HepG2 (cell line): ENCODE measurements around the gene PTPA. TPM values are rescaled to one million over a fixed set of nuclear protein-coding genes. Genes with fewer than 3 reads are reported as not detected.

ENCODE experiments used
- ATAC-seq: fragments of 200-7000 bp; cut with Tn5 transposase; 3 replicates; pipeline ENCODE4 v1.9.1; 2020; ENCODE audit warnings: mild to moderate bottlenecking, moderate library complexity
- BruUV-seq: library from RNA; stranded (reverse); fragments of 400-500 nt; replicated peaks from 2 replicates; lab custom pipeline; 2021; lab: Mats Ljungman, UMichigan
- CTCF ChIA-PET: fragments of 300-600 bp; formaldehyde crosslinking; extraction: SDS; loops from one replicate; lab custom pipeline; 2021; ENCODE audit warnings: low total read pairs, inconsistent platforms, low intra/inter-chr PET ratio; lab: Yijun Ruan, JAX
- POLR2A ChIA-PET: fragments of 350-600 bp; sonication (Branson Sonifier 250); formaldehyde crosslinking; loops from one replicate; lab custom pipeline; 2020; ENCODE audit warnings: antibody characterized with exemption, inconsistent platforms; lab: Yijun Ruan, JAX
- DNase-seq: peaks from one replicate; pipeline ENCODE4 v3.0.0-alpha.2; 2015; ENCODE audit warnings: low spot score
- FAIRE-seq: peaks from 3 replicates; lab custom pipeline; 2011; peaks lifted over from hg19 to GRCh38; lab: Jason Lieb, UNC
- H2AFZ ChIP-seq: one replicate; pipeline ENCODE4 v1.6.1; 2011; ENCODE audit warnings: low read length, inconsistent platforms
- H3K27ac ChIP-seq: fragments of 300-600 bp; 3 replicates; pipeline ENCODE4 v1.8.0; 2011; ENCODE audit warnings: mixed run types, mild to moderate bottlenecking, mixed read lengths, low read length, inconsistent platforms; ENCODE audit not compliant: insufficient read depth; ENCODE audit errors: extremely low read length
- H3K27me3 ChIP-seq, 2 experiments: fragments of 200-600 bp in 1 of 2; 2 replicates in 1 of 2; 3 replicates in 1 of 2; pipeline versions ENCODE4 v1.6.0 to v1.8.0; 2011; ENCODE audit warnings: low read length in 2 of 2, mild to moderate bottlenecking in 2 of 2, moderate library complexity in 2 of 2, inconsistent platforms in 1 of 2; ENCODE audit not compliant: insufficient read depth in 2 of 2, control insufficient read depth in 1 of 2
- H3K36me3 ChIP-seq, 2 experiments: fragments of 200-600 bp in 1 of 2; replicated peaks in 1 of 2; 2 replicates in 1 of 2; 3 replicates in 1 of 2; pipeline versions ENCODE4 v1.5.1 to v1.8.0; 2011; ENCODE audit warnings: low read length in 2 of 2, inconsistent platforms in 1 of 2; ENCODE audit not compliant: insufficient read depth in 2 of 2, control insufficient read depth in 1 of 2
- H3K4me1 ChIP-seq: 2 replicates; pipeline ENCODE4 v1.5.1; 2012; ENCODE audit warnings: low read length, inconsistent platforms; ENCODE audit not compliant: insufficient read depth
- H3K4me2 ChIP-seq: 2 replicates; pipeline ENCODE4 v1.6.0; 2011; ENCODE audit warnings: low read depth, low read length, inconsistent platforms
- H3K4me3 ChIP-seq, 3 experiments: fragments of 200-600 bp in 1 of 3; sonication (generic), shearing (Covaris generic) in 1 of 3; replicated peaks in 1 of 3; 2 replicates each; pipeline ENCODE4 v1.5.1; 2011 to 2016; ENCODE audit warnings: low read length in 3 of 3, inconsistent platforms in 2 of 3, low read depth in 2 of 3, mild to moderate bottlenecking in 2 of 3, control low read depth in 1 of 3, mixed read lengths in 1 of 3; ENCODE audit not compliant: insufficient read depth in 1 of 3
- H3K79me2 ChIP-seq: one replicate; pipeline ENCODE4 v1.6.1; 2011; ENCODE audit warnings: low read length, inconsistent platforms; ENCODE audit not compliant: insufficient read depth
- H3K9ac ChIP-seq: 2 replicates; pipeline ENCODE4 v1.6.0; 2011; ENCODE audit warnings: mild to moderate bottlenecking, low read depth, low read length, inconsistent platforms; ENCODE audit not compliant: insufficient read depth
- H3K9me3 ChIP-seq: 2 replicates; pipeline ENCODE4 v1.5.1; 2012; ENCODE audit warnings: mild to moderate bottlenecking, low read length
- H4K20me1 ChIP-seq: 2 replicates; pipeline ENCODE4 v1.6.0; 2011; ENCODE audit warnings: inconsistent platforms, mild to moderate bottlenecking, low read length, moderate library complexity; ENCODE audit not compliant: insufficient read depth
- DR1 ChIP-seq: sonication (generic); formaldehyde crosslinking; IDR thresholded peaks from 2 replicates; pipeline ENCODE4 v1.8.0; 2021; ENCODE audit warnings: mild to moderate bottlenecking, missing genetic modification reagents, inconsistent platforms
- GZF1 ChIP-seq: sonication (generic); formaldehyde crosslinking; IDR thresholded peaks from 2 replicates; pipeline ENCODE4 v1.5.1; 2020; ENCODE audit warnings: mild to moderate bottlenecking, missing genetic modification reagents
- KDM1A ChIP-seq: IDR thresholded peaks from 2 replicates; pipeline ENCODE4 v1.6.1; 2016; ENCODE audit warnings: missing compliant biosample characterization
- MTERF4 ChIP-seq: sonication (generic); formaldehyde crosslinking; IDR thresholded peaks from 2 replicates; pipeline ENCODE4 v1.8.0; 2023; ENCODE audit warnings: mild to moderate bottlenecking, missing genetic modification reagents
- MYPOP ChIP-seq: sonication (generic); formaldehyde crosslinking; IDR thresholded peaks from 2 replicates; pipeline ENCODE4 v1.8.1; 2023; ENCODE audit warnings: mild to moderate bottlenecking, moderate library complexity, missing genetic modification reagents
- NFYB ChIP-seq: sonication (generic); formaldehyde crosslinking; IDR thresholded peaks from 2 replicates; pipeline ENCODE4 v1.4.0; 2020; ENCODE audit warnings: missing genetic modification reagents
- SALL1 ChIP-seq: sonication (generic); formaldehyde crosslinking; IDR thresholded peaks from 2 replicates; pipeline ENCODE4 v1.8.0; 2022; ENCODE audit warnings: mild to moderate bottlenecking, missing genetic modification reagents
- ZNF605 ChIP-seq: sonication (generic); formaldehyde crosslinking; IDR thresholded peaks from 2 replicates; pipeline ENCODE4 v1.8.0; 2022; ENCODE audit warnings: mild to moderate bottlenecking, missing genetic modification reagents
- ZNF660 ChIP-seq: sonication (generic); formaldehyde crosslinking; IDR thresholded peaks from 2 replicates; pipeline ENCODE4 v1.5.1; 2020; ENCODE audit warnings: mild to moderate bottlenecking, low read depth, missing genetic modification reagents, borderline replicate concordance
- ZNF678 ChIP-seq: sonication (generic); formaldehyde crosslinking; IDR thresholded peaks from 2 replicates; pipeline ENCODE4 v1.4.0; 2020; ENCODE audit warnings: mild to moderate bottlenecking, missing genetic modification reagents
- ZNF766 ChIP-seq: sonication (generic); formaldehyde crosslinking; IDR thresholded peaks from 2 replicates; pipeline ENCODE4 v1.5.0; 2020; ENCODE audit warnings: missing genetic modification reagents, borderline replicate concordance
- ZNF776 ChIP-seq: sonication (generic); formaldehyde crosslinking; IDR thresholded peaks from 2 replicates; pipeline ENCODE4 v1.4.0; 2020; ENCODE audit warnings: mild to moderate bottlenecking, missing genetic modification reagents
- WGBS: methylation state at CpG from one replicate; pipeline ENCODE4 v1.1.6; 2017; ENCODE audit warnings: low lambda C conversion rate; 5-methylcytosine and 5-hydroxymethylcytosine counted together
- in situ Hi-C: cut with HindIII; loops from 2 replicates; pipeline ENCODE4 v1.10.0; 2017; ENCODE audit warnings: low pct_unique_long_range_greater_than_20kb; ENCODE audit not compliant: extremely low pct_ligation_motif_present
- intact Hi-C: fragments of 100-400 bp; cut with micrococcal nuclease; formaldehyde crosslinking; loops from one replicate; pipeline ENCODE4 v1.10.0; 2022; ENCODE audit not compliant: unreplicated experiment
- polyA plus RNA-seq, 8 experiments: library from polyadenylated mRNA; depleted of rRNA in 3 of 8; stranded (reverse) in 7 of 8; unstranded in 1 of 8; fragments of >200 nt; fragmentation: Illumina TruSeq in 4 of 8; extraction: Trizol in 4 of 8; gene quantifications; 2 replicates each; pipeline versions ENCODE4 v1.2.1 to v1.2.3, GENCODE V29; 2011 to 2016; ENCODE audit warnings: low read depth in 4 of 8, missing spikeins in 1 of 8, mixed read lengths in 1 of 8; ENCODE audit not compliant: insufficient read depth in 1 of 8
- total RNA-seq, 5 experiments: library from RNA; depleted of rRNA; stranded (reverse); fragments of >200 nt; fragmentation: Illumina TruSeq; extraction: Trizol; gene quantifications; 2 replicates each; pipeline ENCODE4 v1.2.3, GENCODE V29; 2016; ENCODE audit warnings: low read depth in 1 of 5

Gene PTPA
- total and polyA plus RNA-seq, 2 of the 13 experiments (the other 11 are each of a cell fraction or from before 2014, with no cell fraction given): 79.3 to 105 TPM

GRCh38 chr9:129108805-129109536 lies 2.2 kb upstream of the PTPA start:
- H3K36me3 ChIP-seq: peaks cover 0 to 4% of the 10 kb centered on the region in 2 experiments; a peak in 1 of 5 replicates
- peaks cover 39% of the 10 kb centered on the region for H3K4me1 ChIP-seq
- 0 out of 2 replicates have a peak, but pooled peaks cover 5% of the 10 kb centered on the region for H4K20me1 ChIP-seq
- peak overlapping the region; percentile 70 for H3K4me2 ChIP-seq
- peak overlapping the region in 2 of 3 experiments; percentile 80; a peak in 3 of 6 replicates for H3K4me3 ChIP-seq
- FAIRE-seq (no peak), ATAC-seq (no peak)
- CTCF ChIA-PET: no interaction called here
- peak overlapping the region; percentile 91 for H3K27ac ChIP-seq
- peak overlapping the region; percentile 77; the same call in 1 of the 2 replicates for H3K9ac ChIP-seq
- H3K27me3 ChIP-seq: no peaks in the 10 kb centered on the region; a peak in 1 of 5 replicates
- TF ChIP-seq ZNF766 (CRISPR knock-in tag) (no peak), SALL1 (CRISPR knock-in tag) (0 out of 2 replicates have a peak, but pooled peaks have one; percentile 4), DR1 (CRISPR knock-in tag) (no peak), ZNF678 (CRISPR knock-in tag) (no peak), MYPOP (CRISPR knock-in tag) (no peak), ZNF660 (CRISPR knock-in tag) (no peak), NFYB (CRISPR knock-in tag) (no peak), KDM1A (CRISPR knock-in tag) (no peak), GZF1 (CRISPR knock-in tag) (no peak), MTERF4 (no peak), ZNF605 (0 out of 2 replicates have a peak, but pooled peaks have one; percentile 12), ZNF776 (CRISPR knock-in tag) (no peak)
- TF ChIP-seq, all 625 proteins: peak for 2
- POLR2A ChIA-PET: interaction anchor here (1.0 to 3.6 kb wide), 7 partner anchors 11 to 516 kb away, joined by 3 to 18 read pairs (median 4); partner anchors contain the start of genes DOLPP1 and NTMT1
- BruUV-seq: no TSS peak
- Histone ChIP-seq H3K9me3 (no peaks in the 10 kb centered on the region), H2AFZ (no peak overlapping the region), H3K79me2 (peaks cover 23% of the 10 kb centered on the region)
- intact Hi-C loops (no loop called here), in situ Hi-C loops (no loop called here)
- no peak for DNase-seq
- 96% methylated on average over 10 of the region's 10 CpGs for WGBS
